UCSD-AML1 (cell line): ENCODE measurements around the gene ETFBKMT.

Experiments
- DNase-seq: peaks from one replicate; lab custom pipeline; 2025; ENCODE audit not compliant: unreplicated experiment; lab: John Stamatoyannopoulos, UW

The ETFBKMT gene

GRCh38 chr12:31659087-31659942 is at the start of gene ETFBKMT:
Gene ETFBKMT (plus strand): TSS chr12:31659688. CDS start chr12:31661954, 2,266 bp downstream.
- DNase-seq = peak; percentile 89

- no peak for DNase-seq
Observed at GRCh38 chr12:31612819-31613218, 46.7 kb upstream of the ETFBKMT start.

GRCh38 chr12:31618228-31619025 is 41.1 kb upstream of the ETFBKMT start:
- no peak for DNase-seq

GRCh38 chr12:31620311-31620710 is 39.2 kb upstream of the ETFBKMT start:
- no peak for DNase-seq

- no peak for DNase-seq
Observed at GRCh38 chr12:31622038-31622437, 37.5 kb upstream of the ETFBKMT start.

- DNase-seq = no peak
Observed at GRCh38 chr12:31626270-31626995, 33.1 kb upstream of the ETFBKMT start.

GRCh38 chr12:31627456-31628054 is 31.9 kb upstream of the ETFBKMT start:
- DNase-seq = no peak

- DNase-seq = no peak
Observed at GRCh38 chr12:31629756-31630732, 29.4 kb upstream of the ETFBKMT start.

GRCh38 chr12:31631023-31631724 is 28.3 kb upstream of the ETFBKMT start:
- no peak for DNase-seq

GRCh38 chr12:31631809-31632208 is 27.7 kb upstream of the ETFBKMT start:
- no peak for DNase-seq

GRCh38 chr12:31633464-31633863 is 26.0 kb upstream of the ETFBKMT start:
- no peak for DNase-seq

GRCh38 chr12:31634620-31635019 is 24.9 kb upstream of the ETFBKMT start:
- no peak for DNase-seq

GRCh38 chr12:31641509-31642090 is 17.9 kb upstream of the ETFBKMT start:
- DNase-seq = no peak

- DNase-seq = no peak
Observed at GRCh38 chr12:31644536-31644935, 15.0 kb upstream of the ETFBKMT start.

GRCh38 chr12:31645924-31646323 is 13.6 kb upstream of the ETFBKMT start:
- DNase-seq = no peak

GRCh38 chr12:31647086-31647491 is 12.4 kb upstream of the ETFBKMT start:
- no peak for DNase-seq

GRCh38 chr12:31650918-31651317 is 8.6 kb upstream of the ETFBKMT start:
- DNase-seq = no peak

- no peak for DNase-seq
Observed at GRCh38 chr12:31651893-31652521, 7.5 kb upstream of the ETFBKMT start.
